CD4-positive, alpha-beta T cell treated with Interleukin-15 for 4 hours (primary cell): Measurements from ENCODE around the gene TMEM200B.
"Not testable (repeated sequence)": the region's sequence is repeated elsewhere in the genome, so short reads cannot be mapped to it uniquely, and the experiment has no call there.

Experiments used
- DNase-seq: peaks from one replicate; pipeline ENCODE4 v3.0.0-alpha.2; 2020; ENCODE audit warnings: low spot score

Gene TMEM200B

GRCh38 chr1:29133861-29134694 lies 10.4 kb upstream of the TMEM200B start:
- DNase-seq: no peak

GRCh38 chr1:29131056-29131455 lies 7.4 kb upstream of the TMEM200B start:
- DNase-seq: not testable (repeated sequence)

GRCh38 chr1:29129916-29130315 lies 6.2 kb upstream of the TMEM200B start:
- no peak for DNase-seq

- DNase-seq: no peak
Measured at GRCh38 chr1:29128739-29129138, 5.0 kb upstream of the TMEM200B start.

GRCh38 chr1:29126198-29126597 lies 2.5 kb upstream of the TMEM200B start:
- no peak for DNase-seq

- no peak for DNase-seq
Measured at GRCh38 chr1:29125788-29126187, 2.1 kb upstream of the TMEM200B start.

- DNase-seq: no peak
Measured at GRCh38 chr1:29125237-29125641, 1.5 kb upstream of the TMEM200B start.

- DNase-seq: peak; percentile 22
Measured at GRCh38 chr1:29124366-29125236, 898 bp upstream of the TMEM200B start.

GRCh38 chr1:29123053-29123886 lies 433 bp downstream of the TMEM200B start:
- DNase-seq: no peak

- DNase-seq: no peak
Measured at GRCh38 chr1:29122682-29123052, 1.0 kb downstream of the TMEM200B start.

GRCh38 chr1:29121936-29122681 lies 1.6 kb downstream of the TMEM200B start:
- no peak for DNase-seq

GRCh38 chr1:29121516-29121935 lies 2.2 kb downstream of the TMEM200B start:
- DNase-seq: no peak

- DNase-seq: peak; percentile 51
Measured at GRCh38 chr1:29120947-29121485, 2.7 kb downstream of the TMEM200B start.

- DNase-seq: no peak
Measured at GRCh38 chr1:29120367-29120766, 3.3 kb downstream of the TMEM200B start.

GRCh38 chr1:29119121-29119929 lies 4.4 kb downstream of the TMEM200B start:
- DNase-seq: no peak

- DNase-seq: no peak
Measured at GRCh38 chr1:29117381-29117780, 6.3 kb downstream of the TMEM200B start.

GRCh38 chr1:29114654-29115053 lies 9.0 kb downstream of the TMEM200B start:
- no peak for DNase-seq

- DNase-seq: no peak
Measured at GRCh38 chr1:29113413-29114117, 10.1 kb downstream of the TMEM200B start.

- DNase-seq: no peak
Measured at GRCh38 chr1:29112705-29113412, 10.8 kb downstream of the TMEM200B start.
